Panc1 (cell line): ENCODE measurements around the gene CENPP. TPM values are rescaled to one million over a fixed set of nuclear protein-coding genes. Genes with fewer than 3 reads are reported as not detected.

Experiments
- ATAC-seq: fragments of 200-7000 bp; cut with Tn5 transposase; 2 replicates; pipeline ENCODE4 v1.9.1; 2020; ENCODE audit warnings: mild to moderate bottlenecking, moderate library complexity
- BruUV-seq: library from RNA; stranded (reverse); fragments of 400-500 nt; replicated peaks from 2 replicates; lab custom pipeline; 2021; lab: Mats Ljungman, UMichigan
- CTCF ChIA-PET: fragments of 300-600 bp; sonication (Branson Sonifier 250); formaldehyde crosslinking; loops from one replicate; lab custom pipeline; 2022; ENCODE audit warnings: antibody characterized with exemption; lab: Charles Lee
- POLR2A ChIA-PET: fragments of 300-600 bp; sonication (Branson Sonifier 250); formaldehyde crosslinking; loops from one replicate; lab custom pipeline; 2022; ENCODE audit warnings: antibody characterized with exemption; lab: Charles Lee
- DNase-seq: peaks from one replicate; pipeline ENCODE4 v3.0.0-alpha.2; 2010; ENCODE audit warnings: low read depth, low spot score
- H3K27ac ChIP-seq: 2 replicates; pipeline ENCODE4 v1.5.1; 2011; ENCODE audit warnings: mild to moderate bottlenecking, low read length, inconsistent platforms
- H3K27me3 ChIP-seq: fragments of 200-500 bp; sonication (Bioruptor generic); 2 replicates; pipeline ENCODE4 v1.6.0; 2014; ENCODE audit warnings: low read length, inconsistent platforms; ENCODE audit not compliant: control insufficient read depth, insufficient read depth
- H3K36me3 ChIP-seq: fragments of 200-500 bp; sonication (Bioruptor generic); 2 replicates; pipeline ENCODE4 v1.5.1; 2014; ENCODE audit warnings: inconsistent platforms, mild to moderate bottlenecking, low read length, moderate library complexity; ENCODE audit not compliant: control insufficient read depth, insufficient read depth
- H3K4me1 ChIP-seq: 2 replicates; pipeline ENCODE4 v1.5.1; 2011; ENCODE audit warnings: inconsistent platforms, mild to moderate bottlenecking, low read length, moderate library complexity; ENCODE audit not compliant: control insufficient read depth, insufficient read depth
- H3K4me3 ChIP-seq, 2 experiments: 2 replicates each; pipeline ENCODE4 v1.5.1; 2011 to 2012; ENCODE audit warnings: low read depth in 2 of 2, low read length in 2 of 2, mild to moderate bottlenecking in 2 of 2, inconsistent platforms in 1 of 2, moderate library complexity in 1 of 2
- H3K9me3 ChIP-seq: fragments of 200-500 bp; sonication (Bioruptor generic); 2 replicates; pipeline ENCODE4 v1.5.1; 2014; ENCODE audit warnings: low read depth, mild to moderate bottlenecking, inconsistent platforms, low read length, moderate library complexity; ENCODE audit not compliant: control insufficient read depth, insufficient read depth
- CTCF ChIP-seq: fragments of 450-650 bp; IDR thresholded peaks from 2 replicates; pipeline ENCODE4 v1.5.1; 2017; ENCODE audit warnings: mild to moderate bottlenecking
- POLR2AphosphoS5 ChIP-seq: IDR thresholded peaks from 2 replicates; pipeline ENCODE4 v1.6.1; 2012; ENCODE audit warnings: mild to moderate bottlenecking, low read depth, low read length, moderate library complexity
- REST ChIP-seq, 2 experiments: IDR thresholded peaks; 2 replicates each; pipeline ENCODE4 v1.6.1; 2011 to 2012; ENCODE audit warnings: low read depth in 2 of 2, control low read depth in 1 of 2, low read length in 1 of 2, mild to moderate bottlenecking in 1 of 2, moderate library complexity in 1 of 2; ENCODE audit not compliant: insufficient read depth in 1 of 2
- SIN3A ChIP-seq: IDR thresholded peaks from 2 replicates; pipeline ENCODE4 v1.6.1; 2012; ENCODE audit warnings: low read depth, mild to moderate bottlenecking, low read length, moderate library complexity, borderline replicate concordance; ENCODE audit not compliant: insufficient read depth
- TCF7L2 ChIP-seq: IDR thresholded peaks from 2 replicates; pipeline ENCODE4 v1.6.1; 2011; ENCODE audit warnings: mild to moderate bottlenecking, low read depth, low read length, inconsistent platforms
- in situ Hi-C: cut with HindIII; loops from 2 replicates; pipeline ENCODE4 v1.10.0; 2016; ENCODE audit warnings: low sequenced_read_pairs, low pct_unique_long_range_greater_than_20kb
- intact Hi-C: fragments of 100-400 bp; cut with micrococcal nuclease; formaldehyde crosslinking; loops from one replicate; pipeline ENCODE4 v1.10.0; 2022; ENCODE audit not compliant: unreplicated experiment
- total RNA-seq: library from RNA; stranded (reverse); gene quantifications from one replicate; pipeline ENCODE4 v1.2.1, GENCODE V29; 2021; ENCODE audit not compliant: unreplicated experiment

The CENPP gene
- total RNA-seq, 1 experiment from 2014 or later: 6.7 TPM

- no peaks in the 10 kb centered on the region; the same call in 1 of the 2 replicates for H3K36me3 ChIP-seq
- H3K9me3 ChIP-seq: no peaks in the 10 kb centered on the region
- intact Hi-C loops (no loop called here), in situ Hi-C loops (no loop called here)
- TF ChIP-seq REST (IDR thresholded peaks at IDR 0.05; ENCODE audit: insufficient read depth in 1 of 2, low read depth in 2 of 2, low read length in 1 of 2): no peak
- no peak for TF ChIP-seq TCF7L2
- no peak for TF ChIP-seq SIN3A
- TF ChIP-seq POLR2AphosphoS5: no peak
- no peak for TF ChIP-seq CTCF
- H3K4me1 ChIP-seq: no peaks in the 10 kb centered on the region
- ChIA-PET CTCF (no interaction called here), POLR2A (no interaction called here)
- ATAC-seq (no peak), DNase-seq (no peak)
- BruUV-seq: no TSS peak
- no peak overlapping the region for H3K27ac ChIP-seq
- no peaks in the 10 kb centered on the region for H3K27me3 ChIP-seq
- H3K4me3 ChIP-seq: no peak overlapping the region
These were observed 324.5 kb downstream of the CENPP start for GRCh38 chr9:92650296-92650695.

GRCh38 chr9:92650839-92651621 lies 325.3 kb downstream of the CENPP start:
- intact Hi-C loops (no loop called here), in situ Hi-C loops (no loop called here)
- TSS peak; percentile 28 for BruUV-seq
- DNase-seq (no peak), ATAC-seq (no peak)
- H3K27me3 ChIP-seq: no peaks in the 10 kb centered on the region
- H3K4me3 ChIP-seq: no peak overlapping the region
- H3K9me3 ChIP-seq: no peaks in the 10 kb centered on the region
- H3K4me1 ChIP-seq: no peaks in the 10 kb centered on the region
- ChIA-PET POLR2A (no interaction called here), CTCF (no interaction called here)
- no peaks in the 10 kb centered on the region; the same call in 1 of the 2 replicates for H3K36me3 ChIP-seq
- TF ChIP-seq CTCF (no peak), SIN3A (no peak), REST (IDR thresholded peaks at IDR 0.05; ENCODE audit: insufficient read depth in 1 of 2, low read depth in 2 of 2, low read length in 1 of 2) (no peak), POLR2AphosphoS5 (no peak), TCF7L2 (no peak)
- no peak overlapping the region for H3K27ac ChIP-seq
